NCI-H146 treated with DMSO at 0.1 percent for 48 hours (cell line): ENCODE data around the gene PEPD.
"Not testable (repeated sequence)": the region's sequence is repeated elsewhere in the genome, so short reads cannot be mapped to it uniquely, and the experiment has no call there.

Experiments
- DNase-seq: peaks from one replicate; lab custom pipeline; 2025; ENCODE audit not compliant: unreplicated experiment; lab: John Stamatoyannopoulos, UW

Gene PEPD

GRCh38 chr19:33499248-33499647, 22.3 kb downstream of the PEPD start:
- no peak for DNase-seq

GRCh38 chr19:33498391-33499000, 23.1 kb downstream of the PEPD start:
- DNase-seq, result no peak

GRCh38 chr19:33497778-33498175, 23.8 kb downstream of the PEPD start:
- no peak for DNase-seq

- no peak for DNase-seq
These were observed 24.3 kb downstream of the PEPD start for GRCh38 chr19:33497131-33497777.

- DNase-seq, result no peak
These were observed 25.3 kb downstream of the PEPD start for GRCh38 chr19:33496038-33496895.

- no peak for DNase-seq
These were observed 28.0 kb downstream of the PEPD start for GRCh38 chr19:33493401-33494275.

GRCh38 chr19:33492951-33493350, 28.6 kb downstream of the PEPD start:
- DNase-seq, result no peak

- DNase-seq, result no peak
These were observed 29.5 kb downstream of the PEPD start for GRCh38 chr19:33492090-33492489.

GRCh38 chr19:33490596-33490995, 31.0 kb downstream of the PEPD start:
- DNase-seq, result not testable (repeated sequence)

- no peak for DNase-seq
These were observed 31.5 kb downstream of the PEPD start for GRCh38 chr19:33490041-33490451.

- no peak for DNase-seq
These were observed 32.8 kb downstream of the PEPD start for GRCh38 chr19:33488826-33489225.

GRCh38 chr19:33487901-33488800, 33.4 kb downstream of the PEPD start:
- DNase-seq, result no peak

- DNase-seq, result no peak
These were observed 34.4 kb downstream of the PEPD start for GRCh38 chr19:33486936-33487811.

GRCh38 chr19:33486407-33486806, 35.2 kb downstream of the PEPD start:
- no peak for DNase-seq

- no peak for DNase-seq
These were observed 37.3 kb downstream of the PEPD start for GRCh38 chr19:33484226-33484774.

GRCh38 chr19:33482476-33482875, 39.1 kb downstream of the PEPD start:
- no peak for DNase-seq

- no peak for DNase-seq
These were observed 39.7 kb downstream of the PEPD start for GRCh38 chr19:33481863-33482262.

GRCh38 chr19:33479570-33479969, 42.0 kb downstream of the PEPD start:
- DNase-seq, result not testable (repeated sequence)

GRCh38 chr19:33477781-33478180, 43.8 kb downstream of the PEPD start:
- DNase-seq, result no peak
